DMS79 treated with DMSO at 0.1 percent for 48 hours (cell line): ENCODE data around the gene NGLY1.

Experiments
- DNase-seq: peaks from one replicate; lab custom pipeline; 2025; lab: John Stamatoyannopoulos, UW

Gene NGLY1

GRCh38 chr3:25708036-25708435 lies 75.2 kb downstream of the NGLY1 start:
- DNase-seq = no peak

- DNase-seq = no peak
Observed at GRCh38 chr3:25707268-25707926, 75.8 kb downstream of the NGLY1 start.

- no peak for DNase-seq
Observed at GRCh38 chr3:25706213-25706612, 77.0 kb downstream of the NGLY1 start.

GRCh38 chr3:25697553-25697952 lies 85.7 kb downstream of the NGLY1 start:
- DNase-seq = no peak

GRCh38 chr3:25695731-25696420 lies 87.4 kb downstream of the NGLY1 start:
- DNase-seq = no peak

- no peak for DNase-seq
Observed at GRCh38 chr3:25693238-25693637, 90.0 kb downstream of the NGLY1 start.

GRCh38 chr3:25692341-25692740 lies 90.9 kb downstream of the NGLY1 start:
- DNase-seq = no peak

GRCh38 chr3:25690768-25691533 lies 92.3 kb downstream of the NGLY1 start:
- no peak for DNase-seq

- DNase-seq = no peak
Observed at GRCh38 chr3:25689226-25689625, 94.0 kb downstream of the NGLY1 start.

- no peak for DNase-seq
Observed at GRCh38 chr3:25687742-25688141, 95.5 kb downstream of the NGLY1 start.

GRCh38 chr3:25686766-25687165 lies 96.5 kb downstream of the NGLY1 start:
- no peak for DNase-seq

- no peak for DNase-seq
Observed at GRCh38 chr3:25683882-25684281, 99.4 kb downstream of the NGLY1 start.

GRCh38 chr3:25683410-25683809 lies 99.8 kb downstream of the NGLY1 start:
- DNase-seq = no peak

- DNase-seq = no peak
Observed at GRCh38 chr3:25679642-25680302, 103.5 kb downstream of the NGLY1 start.

- no peak for DNase-seq
Observed at GRCh38 chr3:25679166-25679565, 104.1 kb downstream of the NGLY1 start.

GRCh38 chr3:25678581-25678980 lies 104.7 kb downstream of the NGLY1 start:
- DNase-seq = no peak

GRCh38 chr3:25677121-25677520 lies 106.1 kb downstream of the NGLY1 start:
- no peak for DNase-seq

- no peak for DNase-seq
Observed at GRCh38 chr3:25674670-25675069, 108.6 kb downstream of the NGLY1 start.

GRCh38 chr3:25673738-25674298 lies 109.4 kb downstream of the NGLY1 start:
- DNase-seq = no peak
